ENCODE data around the gene PDPK1.

Gene PDPK1

DNA sequence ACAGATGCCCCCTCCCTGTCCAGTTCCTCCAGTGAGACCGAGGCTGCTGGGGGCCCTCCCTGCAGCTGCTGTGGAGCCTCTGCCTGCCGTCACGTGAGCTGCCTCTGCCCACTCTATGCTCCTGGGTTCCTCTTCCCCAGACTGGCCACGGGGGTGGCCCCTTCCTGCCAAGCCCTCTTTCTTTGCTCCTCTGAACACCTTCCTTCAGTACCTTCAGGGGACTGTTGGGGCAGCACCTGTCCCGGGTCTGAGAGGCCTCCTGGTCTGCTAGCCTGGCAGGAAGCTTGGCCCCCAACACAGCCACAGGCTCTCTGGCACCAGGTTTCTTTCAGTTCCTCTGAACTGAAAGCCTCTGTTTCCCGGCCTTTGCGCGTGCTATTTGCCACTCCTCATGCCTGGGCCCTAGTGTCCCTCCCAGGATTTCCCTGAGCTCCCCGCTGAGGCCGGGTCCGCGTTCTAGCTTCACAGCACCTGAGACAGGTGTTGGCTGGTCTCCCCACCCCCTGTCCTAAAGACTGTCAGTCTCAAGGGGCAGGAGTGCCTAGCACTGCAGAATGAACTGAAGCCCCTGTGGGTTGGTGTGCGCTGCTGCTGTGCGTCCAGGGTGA, 30.7 kb upstream of the PDPK1 start:
- DNase-seq (ENCODE audit: low spot score) = no peak

GRCh38 chr16:2507665-2508064, 30.2 kb upstream of the PDPK1 start:
- no peak for DNase-seq (ENCODE audit: low spot score)

DNA sequence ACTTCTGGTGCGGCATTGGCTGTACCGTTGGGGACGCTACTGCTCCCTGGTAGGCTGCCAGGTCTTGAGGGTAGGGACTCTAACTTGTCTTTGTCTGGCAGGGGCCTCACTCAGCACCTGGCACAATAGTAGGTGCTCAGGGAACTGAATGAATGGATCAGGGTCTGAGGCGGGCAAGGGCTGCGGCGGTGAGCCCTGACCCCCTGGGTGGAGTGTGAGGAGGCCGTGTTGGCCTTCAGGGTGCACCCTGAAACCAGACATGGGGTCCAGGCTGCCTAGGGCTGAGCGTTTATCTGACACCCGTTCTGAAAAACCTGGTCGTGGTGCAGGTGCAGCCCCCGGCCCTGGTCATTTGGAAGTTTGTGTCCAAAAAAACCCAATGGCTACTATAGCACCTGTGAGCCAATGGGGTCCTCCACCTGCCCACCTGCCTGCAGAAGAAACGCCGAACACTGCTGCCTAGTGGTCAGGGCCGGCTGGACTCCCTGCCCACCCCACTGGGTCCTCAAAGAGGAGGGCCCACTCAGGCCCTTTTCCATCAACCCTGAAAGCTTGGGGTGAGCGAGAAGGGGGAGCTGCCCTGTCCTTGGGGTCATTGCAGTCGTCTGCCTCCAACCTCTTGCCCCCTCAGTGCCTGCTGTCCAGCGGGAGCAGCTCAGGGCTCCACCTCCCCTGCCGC, 29.0 kb upstream of the PDPK1 start:
- DNase-seq (ENCODE audit: low spot score) = no peak

DNA sequence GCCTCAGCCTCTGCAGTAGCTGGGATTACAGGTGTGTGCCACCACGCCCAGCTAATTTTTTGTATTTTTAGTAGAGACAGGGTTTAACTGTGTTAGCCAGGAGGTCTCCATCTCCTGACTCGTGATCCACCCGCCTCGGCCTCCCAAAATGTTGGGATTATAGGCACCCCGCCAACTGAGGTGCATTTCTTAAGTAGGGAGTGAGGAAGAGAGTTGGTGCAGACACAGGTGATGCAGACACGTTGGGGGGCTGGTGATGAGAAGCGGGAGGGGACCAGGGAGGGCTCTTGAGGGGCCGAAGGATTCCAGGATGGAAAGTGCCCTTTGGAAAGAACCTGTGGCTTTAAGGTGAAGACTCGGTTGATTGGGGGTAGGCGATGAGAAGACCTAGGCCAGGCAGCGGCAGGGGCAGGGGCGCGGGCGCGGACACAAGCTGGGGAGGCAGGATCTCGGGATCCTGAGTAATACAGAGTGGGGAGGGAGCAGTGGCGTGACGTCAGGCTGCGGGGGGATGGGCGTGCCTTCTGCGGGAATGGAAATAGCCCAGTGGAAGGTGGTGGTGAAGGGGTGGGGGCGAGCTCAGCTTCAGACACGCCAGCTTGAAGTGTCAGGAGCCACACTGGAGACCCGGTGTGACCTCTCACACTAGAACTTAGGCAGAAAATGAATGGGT, 26.6 kb upstream of the PDPK1 start:
- DNase-seq (ENCODE audit: low spot score) = no peak

- no peak for DNase-seq (ENCODE audit: low spot score)
Observed at GRCh38 chr16:2511996-2512734, 25.7 kb upstream of the PDPK1 start.

DNA sequence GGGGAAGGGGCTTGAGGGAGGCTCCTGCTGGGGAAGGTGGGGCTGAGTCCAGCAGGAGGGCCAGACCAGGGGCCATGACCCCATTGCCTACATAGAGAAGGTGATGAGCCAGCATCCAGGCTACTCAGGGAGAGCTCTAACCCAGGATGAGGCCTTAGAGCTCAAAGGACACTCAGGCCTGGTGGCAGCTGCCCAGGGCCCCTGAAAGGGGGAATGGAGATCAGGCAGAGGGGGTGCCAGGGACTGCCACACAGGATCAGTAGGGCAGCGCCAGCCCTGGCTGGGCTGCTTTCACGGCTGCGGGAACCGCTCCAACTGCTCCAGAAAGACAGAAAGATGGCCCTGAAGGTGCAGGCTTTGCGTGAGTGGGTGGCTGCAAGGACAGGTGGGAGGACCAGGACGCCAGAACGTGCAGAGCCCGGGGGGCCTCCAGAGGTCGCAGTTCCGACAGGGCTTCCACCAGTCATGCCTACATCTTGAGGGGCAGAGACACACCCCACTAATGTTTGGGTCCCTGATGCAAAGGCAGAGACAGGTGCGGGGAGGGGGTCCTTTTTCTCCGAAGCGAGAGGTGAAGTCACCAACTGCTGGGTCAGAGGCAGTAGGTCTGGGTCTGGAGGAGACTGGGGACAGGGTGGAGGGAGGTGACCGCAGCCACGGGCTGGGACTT, 25.0 kb upstream of the PDPK1 start:
- DNase-seq (ENCODE audit: low spot score) = no peak

DNA sequence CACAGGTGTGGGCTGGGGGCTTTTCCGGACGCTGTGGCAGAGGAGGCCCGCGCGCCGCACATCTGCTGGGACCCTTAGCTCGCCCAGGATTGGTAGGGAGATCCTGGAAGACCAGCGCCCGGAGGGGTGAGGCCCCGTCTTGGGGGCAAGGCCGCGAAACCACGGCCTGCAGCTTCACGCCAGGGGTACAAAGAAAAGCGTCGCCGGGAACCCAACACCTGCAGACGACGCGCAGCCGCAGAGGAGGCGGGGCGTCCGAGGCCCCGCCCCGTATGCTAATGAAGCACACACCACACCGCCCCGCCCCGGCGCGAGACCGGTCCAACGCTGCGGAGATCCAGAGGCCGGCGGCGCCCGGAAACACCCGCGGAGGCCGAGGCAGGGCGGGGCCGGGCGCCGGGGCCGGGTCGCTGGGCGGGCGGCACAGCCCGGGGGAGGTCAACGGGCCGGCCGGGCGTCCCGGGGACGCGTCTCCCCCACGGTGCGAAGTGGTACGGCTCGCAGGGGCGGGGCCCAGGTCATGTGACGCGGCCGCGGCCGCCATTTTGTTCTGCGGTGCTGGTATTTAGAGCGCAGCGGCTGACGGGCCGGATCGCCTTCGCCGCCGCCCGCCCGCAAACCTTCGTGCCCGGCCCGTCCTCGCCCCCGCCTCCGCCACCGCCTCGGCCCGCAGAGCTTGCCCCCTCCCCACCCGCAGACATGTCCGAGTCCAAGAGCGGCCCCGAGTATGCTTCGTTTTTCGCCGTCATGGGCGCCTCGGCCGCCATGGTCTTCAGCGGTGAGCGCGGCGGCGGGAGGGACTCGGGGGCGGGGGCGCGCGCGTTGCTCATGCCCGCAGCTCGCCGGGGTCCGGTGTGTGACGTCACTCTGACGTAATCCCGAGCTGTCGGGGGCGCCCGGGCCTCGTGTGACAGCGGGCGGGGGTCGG, 24.2 kb upstream of the PDPK1 start, which contains the start of gene ATP6V0C:
TSS of gene ATP6V0C (plus strand) at position 548 of the 928 bp plus-strand sequence. CDS start at position 700, 152 bp downstream.
- DNase-seq (ENCODE audit: low spot score) = peak; percentile 75

DNA sequence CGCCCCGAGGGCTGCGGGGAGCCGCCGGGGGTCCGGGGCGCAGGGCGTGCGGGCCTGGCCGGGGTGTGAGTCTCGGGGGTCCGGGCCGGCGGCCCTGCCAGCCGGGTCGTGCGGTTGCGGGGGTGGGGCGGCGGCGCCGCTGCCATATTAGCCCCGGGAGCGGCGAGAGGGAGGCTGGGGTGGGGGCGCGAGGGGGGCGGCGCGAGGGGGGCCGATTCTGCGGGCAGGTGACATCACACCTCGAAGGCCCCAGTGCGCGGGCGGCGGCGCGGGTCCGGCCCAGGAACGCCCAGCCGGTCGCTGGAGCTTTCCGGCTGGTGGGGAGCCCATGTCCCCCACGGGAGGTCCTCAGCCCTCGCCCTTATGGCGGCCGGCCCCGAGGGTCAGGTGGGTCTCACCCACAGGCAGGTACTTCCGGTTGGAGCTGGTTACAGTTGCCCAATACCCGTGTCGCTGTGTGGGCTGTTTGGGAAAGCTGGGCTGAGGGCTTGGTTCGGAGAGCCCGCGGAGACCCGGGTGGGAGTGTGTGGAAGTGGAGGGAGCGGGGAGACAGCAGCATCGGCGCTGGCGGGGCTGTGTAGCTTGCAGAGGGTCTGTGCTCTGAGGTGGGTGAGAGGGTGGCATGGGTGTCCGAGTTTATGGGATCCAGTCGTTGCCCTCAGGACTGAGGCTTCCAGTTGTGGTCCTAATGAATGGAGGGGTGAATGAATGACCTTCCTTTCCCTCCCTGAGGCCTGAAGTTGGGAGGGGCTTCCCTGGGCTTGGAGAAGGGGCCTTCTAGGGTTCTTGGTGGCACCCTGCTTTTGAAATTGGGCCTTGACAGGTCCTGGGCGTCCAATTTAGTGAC, 23.3 kb upstream of the PDPK1 start:
- DNase-seq (ENCODE audit: low spot score) = no peak

- DNase-seq (ENCODE audit: low spot score) = no peak
Observed at GRCh38 chr16:2515180-2515851, 22.5 kb upstream of the PDPK1 start.

DNA sequence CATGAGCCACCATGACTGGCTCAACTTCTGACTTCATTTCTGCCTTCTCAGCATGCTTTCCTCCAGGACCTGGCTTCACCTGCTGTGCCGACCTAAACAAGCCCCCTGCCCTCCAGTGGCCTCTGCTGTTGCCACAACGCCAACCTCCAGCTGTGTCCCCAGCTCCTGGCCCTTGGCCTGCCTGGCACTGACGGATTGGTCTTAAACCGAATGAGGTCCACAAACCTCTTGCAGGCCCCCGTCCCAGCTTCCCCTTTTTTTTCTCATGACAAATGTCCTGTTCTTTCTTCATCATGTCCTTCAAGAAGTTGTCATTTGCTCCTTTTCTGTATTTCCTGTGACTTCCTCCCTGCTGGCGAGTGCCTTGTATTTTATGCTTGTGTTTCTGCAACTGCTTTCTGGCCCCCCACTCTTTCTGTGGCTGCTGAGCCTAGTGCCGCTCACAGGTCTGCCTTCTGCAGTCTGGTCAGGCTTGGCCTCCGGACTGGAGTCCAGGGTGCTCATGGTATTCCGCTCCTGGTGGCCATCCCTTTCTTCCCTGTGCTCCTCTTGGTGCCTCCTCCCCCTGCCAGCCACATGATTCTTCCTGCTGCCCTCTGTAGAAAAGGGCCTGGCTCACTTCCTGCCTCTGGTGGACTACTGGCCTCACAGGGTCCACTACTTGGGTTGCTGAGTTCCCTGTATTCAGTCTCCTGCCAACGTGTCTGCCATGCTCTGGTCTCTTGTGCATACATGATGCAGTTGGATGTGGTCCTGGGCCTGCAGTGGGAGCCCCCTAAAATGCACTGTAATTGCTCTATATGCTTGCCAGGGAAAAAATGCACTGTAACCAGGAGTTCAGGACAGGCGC, 21.2 kb upstream of the PDPK1 start:
- peak; percentile 47 for DNase-seq (ENCODE audit: low spot score)

DNA sequence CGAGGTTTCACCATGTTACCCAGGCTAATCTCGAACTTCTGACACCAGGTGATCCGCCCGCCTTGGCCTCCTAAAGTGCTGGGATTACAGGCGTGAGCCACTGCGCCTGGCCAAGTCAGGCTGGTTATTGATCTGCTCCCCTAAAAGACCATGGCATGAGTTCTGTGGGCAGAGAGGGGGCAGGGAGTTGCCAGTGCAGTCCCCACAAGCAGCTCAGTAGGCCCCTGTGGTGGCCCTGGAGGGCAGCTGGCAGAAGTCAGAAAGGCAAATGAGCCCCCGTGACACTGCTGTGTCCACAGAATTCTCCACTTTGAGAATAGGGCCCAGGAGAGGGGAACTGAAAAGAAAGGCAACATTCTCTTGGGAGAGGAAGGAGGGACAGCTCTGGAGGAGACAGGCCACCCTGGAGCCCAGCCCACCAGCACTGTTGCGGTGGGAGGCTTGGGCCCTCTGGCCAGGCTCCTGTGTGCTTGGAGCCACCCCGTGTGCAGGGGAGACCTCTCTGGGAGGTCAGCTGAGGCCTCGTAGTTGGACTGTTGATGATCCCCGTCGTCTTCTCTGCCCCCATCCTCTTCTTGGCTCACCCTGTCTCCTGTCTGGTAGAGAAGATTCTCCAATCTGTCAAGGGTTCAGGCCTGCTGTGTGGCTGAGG, 19.7 kb upstream of the PDPK1 start:
- no peak for DNase-seq (ENCODE audit: low spot score)

DNA sequence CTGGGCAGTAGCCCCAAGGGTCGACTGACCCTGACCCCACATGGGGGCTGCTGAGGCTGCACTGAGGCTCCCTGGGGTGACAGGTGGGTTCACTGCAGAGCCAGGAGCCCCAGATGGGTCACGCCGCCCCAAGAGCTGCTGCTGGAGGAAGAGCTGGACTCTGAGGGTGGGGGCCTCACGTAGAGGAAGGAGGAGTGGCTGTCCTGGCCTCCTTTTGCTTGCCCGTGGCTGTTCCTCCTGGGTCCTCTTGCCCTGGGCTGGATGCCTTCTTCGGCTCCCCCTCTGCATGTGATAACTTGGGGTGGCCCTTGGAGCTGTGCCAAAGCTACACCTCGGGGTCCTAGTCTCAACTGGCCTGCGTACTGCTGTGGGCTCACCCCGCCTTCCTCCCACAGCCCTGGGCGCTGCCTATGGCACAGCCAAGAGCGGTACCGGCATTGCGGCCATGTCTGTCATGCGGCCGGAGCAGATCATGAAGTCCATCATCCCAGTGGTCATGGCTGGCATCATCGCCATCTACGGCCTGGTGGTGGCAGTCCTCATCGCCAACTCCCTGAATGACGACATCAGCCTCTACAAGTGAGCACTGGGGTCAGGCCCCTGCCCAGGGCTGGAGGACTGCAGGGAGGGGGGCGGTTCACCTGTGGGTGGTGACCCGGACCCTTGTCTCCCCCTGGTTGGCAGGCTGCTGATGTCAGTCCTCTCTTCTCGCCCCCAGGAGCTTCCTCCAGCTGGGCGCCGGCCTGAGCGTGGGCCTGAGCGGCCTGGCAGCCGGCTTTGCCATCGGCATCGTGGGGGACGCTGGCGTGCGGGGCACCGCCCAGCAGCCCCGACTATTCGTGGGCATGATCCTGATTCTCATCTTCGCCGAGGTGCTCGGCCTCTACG, 18.8 kb upstream of the PDPK1 start:
- no peak for DNase-seq (ENCODE audit: low spot score)

DNA sequence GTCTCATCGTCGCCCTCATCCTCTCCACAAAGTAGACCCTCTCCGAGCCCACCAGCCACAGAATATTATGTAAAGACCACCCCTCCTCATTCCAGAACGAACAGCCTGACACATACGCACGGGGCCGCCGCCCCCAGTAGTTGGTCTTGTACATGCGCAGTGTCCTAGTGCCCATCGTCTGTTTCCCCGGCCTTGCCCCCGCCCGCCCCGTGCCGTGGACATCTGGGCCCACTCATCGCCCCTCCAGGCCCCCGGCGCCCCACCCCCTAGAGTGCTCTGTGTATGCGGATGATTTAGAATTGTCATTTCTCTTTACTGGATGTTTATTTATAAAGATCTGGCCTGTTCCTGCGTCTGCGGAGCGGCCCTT, 18.1 kb upstream of the PDPK1 start:
- no peak for DNase-seq (ENCODE audit: low spot score)

- peak; percentile 88 for DNase-seq (ENCODE audit: low spot score)
Observed at GRCh38 chr16:2520097-2520783, 17.6 kb upstream of the PDPK1 start, which contains the start of gene AMDHD2. TSS of gene AMDHD2 (plus strand) at chr16:2520371. CDS start at chr16:2520459, 88 bp downstream.

- no peak for DNase-seq (ENCODE audit: low spot score)
Observed at GRCh38 chr16:2520784-2521531, 16.9 kb upstream of the PDPK1 start.
